CD8-positive, alpha-beta memory T cell (primary cell): ENCODE data around the gene ERP44. TPM values are rescaled to one million over a fixed set of nuclear protein-coding genes. Genes with fewer than 3 reads are reported as not detected.

Experiments used
- CTCF ChIA-PET: fragments of 350-600 bp; sonication (Branson Sonifier 250); formaldehyde crosslinking; loops from one replicate; lab custom pipeline; 2021; ENCODE audit warnings: antibody characterized with exemption; lab: Charles Lee
- POLR2A ChIA-PET: fragments of 350-600 bp; sonication (Branson Sonifier 250); formaldehyde crosslinking; loops from one replicate; lab custom pipeline; 2021; ENCODE audit warnings: antibody characterized with exemption; lab: Charles Lee
- DNase-seq, 5 donors: peaks; one replicate each; pipeline versions ENCODE4 v3.0.0 to v3.0.0-alpha.2; 2020 to 2022; ENCODE audit warnings: mixed read lengths in 1 of 5
- H3K27ac ChIP-seq: one replicate; pipeline ENCODE4 v1.7.0; 2013; ENCODE audit warnings: low read depth, mild to moderate bottlenecking, low read length, moderate library complexity
- H3K27me3 ChIP-seq: 2 replicates; pipeline ENCODE4 v1.7.0; 2013; ENCODE audit warnings: low read length, mild to moderate bottlenecking; ENCODE audit not compliant: insufficient read depth, poor library complexity, severe bottlenecking
- H3K36me3 ChIP-seq: 2 replicates; pipeline ENCODE4 v1.7.0; 2013; ENCODE audit warnings: mild to moderate bottlenecking, low read length, moderate library complexity; ENCODE audit not compliant: insufficient read depth
- H3K4me1 ChIP-seq: 2 replicates; pipeline ENCODE4 v1.7.0; 2013; ENCODE audit warnings: mild to moderate bottlenecking, low read length, moderate library complexity; ENCODE audit not compliant: insufficient read depth
- H3K4me3 ChIP-seq: 2 replicates; pipeline ENCODE4 v1.7.0; 2013; ENCODE audit warnings: mild to moderate bottlenecking, low read length
- H3K9me3 ChIP-seq: 2 replicates; pipeline ENCODE4 v1.7.0; 2013; ENCODE audit warnings: mild to moderate bottlenecking, low read length
- H3K27ac Mint-ChIP-seq, 8 donors: one replicate each; pipeline ENCODE4 v1.8.0; 2020 to 2021; ENCODE audit warnings: mixed read lengths in 8 of 8, mild to moderate bottlenecking in 6 of 8, inconsistent platforms in 3 of 8, moderate library complexity in 3 of 8
- H3K27me3 Mint-ChIP-seq, 2 donors: one replicate each; pipeline ENCODE4 v1.8.0; 2020 to 2021; ENCODE audit warnings: mixed read lengths in 2 of 2, mild to moderate bottlenecking in 1 of 2, moderate library complexity in 1 of 2
- H3K36me3 Mint-ChIP-seq, 3 donors: one replicate each; pipeline ENCODE4 v1.8.0; 2020 to 2021; ENCODE audit warnings: mixed read lengths in 3 of 3, inconsistent platforms in 1 of 3, mild to moderate bottlenecking in 1 of 3
- H3K4me1 Mint-ChIP-seq, 3 donors: one replicate each; pipeline ENCODE4 v1.8.0; 2020 to 2021; ENCODE audit warnings: mixed read lengths in 3 of 3, inconsistent platforms in 1 of 3, mild to moderate bottlenecking in 1 of 3
- H3K4me3 Mint-ChIP-seq, 7 donors: one replicate each; pipeline ENCODE4 v1.8.0; 2020 to 2021; ENCODE audit warnings: mixed read lengths in 7 of 7, mild to moderate bottlenecking in 6 of 7, moderate library complexity in 4 of 7, inconsistent platforms in 2 of 7
- H3K9me3 Mint-ChIP-seq, 5 donors: one replicate each; pipeline ENCODE4 v1.8.0; 2020 to 2022; ENCODE audit warnings: mixed read lengths in 5 of 5, mild to moderate bottlenecking in 3 of 5, moderate library complexity in 2 of 5, inconsistent platforms in 1 of 5
- polyA plus RNA-seq: library from polyadenylated mRNA; unstranded; fragments of 300-500 nt; fragmentation: Illumina TruSeq; gene quantifications from one replicate; pipeline ENCODE4 v1.2.3, GENCODE V29; 2021
- total RNA-seq, 2 experiments: library from RNA; stranded (reverse); gene quantifications; one replicate each; pipeline ENCODE4 v1.2.3, GENCODE V29; 2021

ERP44 gene
- total and polyA plus RNA-seq, 3 experiments from 2014 or later = 16.0 to 40.6 (median 16.8) TPM

DNA sequence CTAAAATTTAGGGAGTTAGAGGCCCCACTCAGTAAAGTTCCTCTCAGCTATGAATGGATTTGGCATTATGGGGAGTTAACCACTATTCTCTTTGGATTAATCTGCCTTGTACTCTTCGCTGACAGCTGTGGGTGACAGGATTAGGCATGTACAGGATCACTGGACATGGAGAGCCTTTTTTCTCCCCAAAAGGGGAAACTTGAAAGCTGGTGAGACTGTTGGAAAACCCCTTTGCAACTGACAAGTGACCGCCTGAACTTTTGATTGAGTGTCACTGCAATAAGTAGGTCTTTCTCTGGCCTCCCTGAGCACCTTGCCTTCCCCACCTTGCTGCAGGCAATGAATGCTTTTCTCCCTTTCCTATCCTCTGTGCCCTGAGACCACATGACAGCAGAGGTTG lies 68.3 kb downstream of the ERP44 start:
- no peak overlapping the region for H3K4me3 Mint-ChIP-seq
- peaks cover under 1 to 37% (median 6%) of the 10 kb centered on the region in 3 donors for H3K36me3 Mint-ChIP-seq
- Histone ChIP-seq H3K36me3 (no peaks in the 10 kb centered on the region), H3K4me3 (no peak overlapping the region), H3K9me3 (no peaks in the 10 kb centered on the region), H3K27ac (no peak overlapping the region), H3K4me1 (peaks cover 8% of the 10 kb centered on the region), H3K27me3 (no peaks in the 10 kb centered on the region)
- DNase-seq = no peak
- peak overlapping the region in 2 of 8 donors; percentile 69 to 84 for H3K27ac Mint-ChIP-seq
- peaks cover 24 to 35% (median 31%) of the 10 kb centered on the region in 3 donors for H3K4me1 Mint-ChIP-seq
- H3K9me3 Mint-ChIP-seq = no peaks in the 10 kb centered on the region
- no peaks in the 10 kb centered on the region for H3K27me3 Mint-ChIP-seq
- CTCF ChIA-PET = interaction anchor here (1.2 kb wide), 1 partner anchor 182 kb away, joined by 3 read pairs; no protein-coding TSS in a partner anchor
- POLR2A ChIA-PET = no interaction called here

DNA sequence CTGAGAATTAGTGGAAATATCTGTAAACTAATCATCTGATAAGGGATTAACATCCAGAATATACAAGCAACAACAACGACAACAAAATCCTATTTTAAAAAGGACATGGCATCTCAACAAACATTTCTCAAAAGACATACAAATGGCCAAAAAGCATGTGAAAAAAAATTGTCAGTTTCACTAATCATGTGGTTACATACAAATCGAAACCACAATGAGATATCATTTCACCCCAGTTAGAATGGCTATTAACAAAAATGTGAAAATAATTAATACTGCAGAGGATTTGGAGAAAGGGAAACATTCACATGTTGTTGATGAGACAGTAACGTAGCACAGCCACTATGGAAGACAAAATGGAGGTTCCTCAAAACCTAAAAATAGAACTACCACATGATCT lies 69.5 kb downstream of the ERP44 start:
- Histone ChIP-seq H3K9me3 (no peaks in the 10 kb centered on the region), H3K27ac (no peak overlapping the region), H3K36me3 (no peaks in the 10 kb centered on the region), H3K27me3 (no peaks in the 10 kb centered on the region), H3K4me1 (peaks cover 2% of the 10 kb centered on the region), H3K4me3 (no peak overlapping the region)
- CTCF ChIA-PET = no interaction called here
- H3K4me1 Mint-ChIP-seq = peaks cover 14 to 24% (median 20%) of the 10 kb centered on the region in 3 donors
- H3K9me3 Mint-ChIP-seq = peaks cover 0 to 2% (median 0%) of the 10 kb centered on the region in 5 donors
- no peak for DNase-seq
- H3K36me3 Mint-ChIP-seq = peaks cover 4 to 42% (median 16%) of the 10 kb centered on the region in 3 donors
- peak overlapping the region in 1 of 8 donors; percentile 44 for H3K27ac Mint-ChIP-seq
- H3K4me3 Mint-ChIP-seq = no peak overlapping the region
- no peaks in the 10 kb centered on the region for H3K27me3 Mint-ChIP-seq
- POLR2A ChIA-PET = interaction anchor here (0.6 kb wide), 1 partner anchor 409 kb away, joined by 3 read pairs; no protein-coding TSS in a partner anchor

DNA sequence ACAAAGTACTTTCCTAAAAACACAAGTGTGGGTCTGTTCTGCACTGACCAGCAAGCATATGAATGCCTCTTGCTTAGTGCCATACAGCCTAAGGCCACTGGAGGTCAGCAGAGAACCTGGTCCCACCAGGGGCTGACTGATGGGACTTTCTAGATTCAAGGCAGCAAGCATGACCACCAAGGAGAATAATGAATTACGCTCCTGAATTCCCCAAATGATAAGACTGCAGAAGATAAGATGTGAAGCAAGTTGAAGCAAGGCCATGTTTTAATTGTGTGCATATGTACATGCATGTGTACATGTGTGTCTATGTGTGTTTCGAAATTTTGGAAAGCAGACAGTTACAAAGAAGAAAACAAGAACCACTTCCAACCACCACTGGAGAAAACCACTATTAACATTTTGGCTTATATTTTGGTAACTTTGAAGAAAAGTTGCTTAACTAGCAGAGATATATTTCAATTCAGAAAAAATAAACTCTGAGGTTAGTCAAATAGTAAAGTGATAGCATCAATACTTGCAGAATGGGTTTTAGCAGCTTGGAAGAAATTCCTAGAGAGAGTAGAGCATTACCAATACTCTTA lies 70.5 kb downstream of the ERP44 start:
- Mint-ChIP-seq H3K4me3 (no peak overlapping the region), H3K9me3 (peaks cover 0 to 2% (median 0%) of the 10 kb centered on the region in 5 donors), H3K4me1 (peaks cover 8 to 18% (median 14%) of the 10 kb centered on the region in 3 donors), H3K36me3 (peaks cover 4 to 39% (median 13%) of the 10 kb centered on the region in 3 donors), H3K27ac (peak overlapping the region in 4 of 8 donors; percentile 37 to 52 (median 50)), H3K27me3 (no peaks in the 10 kb centered on the region)
- H3K4me1 ChIP-seq = no peaks in the 10 kb centered on the region
- H3K36me3 ChIP-seq = no peaks in the 10 kb centered on the region
- DNase-seq = peak; percentile 30 to 74 (median 40)
- POLR2A ChIA-PET = no interaction called here
- no peaks in the 10 kb centered on the region for H3K9me3 ChIP-seq
- CTCF ChIA-PET = interaction anchor here (0.6 kb wide), 2 partner anchors 12 to 83 kb away, joined by 3 to 6 read pairs; no protein-coding TSS in a partner anchor
- no peaks in the 10 kb centered on the region for H3K27me3 ChIP-seq
- no peak overlapping the region for H3K4me3 ChIP-seq
- H3K27ac ChIP-seq = no peak overlapping the region

DNA sequence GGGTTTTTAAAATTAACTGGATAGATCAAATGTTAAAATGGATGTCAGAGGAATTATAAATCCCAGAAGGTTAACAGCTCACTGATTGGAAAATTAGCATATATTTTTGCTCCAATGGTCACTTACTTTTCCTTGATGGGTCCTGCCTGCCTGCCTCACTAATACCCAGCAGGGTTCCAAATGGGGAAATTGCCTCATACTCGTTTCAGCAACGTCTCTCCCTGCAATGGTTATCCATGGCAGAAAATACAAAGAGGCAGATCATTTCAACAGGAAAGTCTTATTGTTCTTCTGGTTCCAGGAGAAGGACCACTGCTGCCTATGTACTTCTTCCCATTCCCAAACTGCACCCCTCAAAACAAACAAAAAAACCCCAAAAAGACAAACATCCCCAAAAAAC lies 71.3 kb downstream of the ERP44 start:
- POLR2A ChIA-PET = no interaction called here
- Mint-ChIP-seq H3K4me3 (no peak overlapping the region), H3K27ac (no peak overlapping the region), H3K36me3 (peaks cover 4 to 33% (median 13%) of the 10 kb centered on the region in 3 donors), H3K9me3 (peaks cover 0 to 2% (median 0%) of the 10 kb centered on the region in 5 donors), H3K27me3 (no peaks in the 10 kb centered on the region), H3K4me1 (peaks cover 8 to 18% (median 14%) of the 10 kb centered on the region in 3 donors)
- no peaks in the 10 kb centered on the region for H3K27me3 ChIP-seq
- H3K9me3 ChIP-seq = no peaks in the 10 kb centered on the region
- no peak overlapping the region for H3K27ac ChIP-seq
- no peaks in the 10 kb centered on the region for H3K4me1 ChIP-seq
- H3K36me3 ChIP-seq = no peaks in the 10 kb centered on the region
- H3K4me3 ChIP-seq = no peak overlapping the region
- DNase-seq = no peak
- CTCF ChIA-PET = interaction anchor here (0.6 to 0.8 kb wide), 3 partner anchors 11 to 486 kb away, joined by 3 to 6 read pairs (median 3); no protein-coding TSS in a partner anchor

DNA sequence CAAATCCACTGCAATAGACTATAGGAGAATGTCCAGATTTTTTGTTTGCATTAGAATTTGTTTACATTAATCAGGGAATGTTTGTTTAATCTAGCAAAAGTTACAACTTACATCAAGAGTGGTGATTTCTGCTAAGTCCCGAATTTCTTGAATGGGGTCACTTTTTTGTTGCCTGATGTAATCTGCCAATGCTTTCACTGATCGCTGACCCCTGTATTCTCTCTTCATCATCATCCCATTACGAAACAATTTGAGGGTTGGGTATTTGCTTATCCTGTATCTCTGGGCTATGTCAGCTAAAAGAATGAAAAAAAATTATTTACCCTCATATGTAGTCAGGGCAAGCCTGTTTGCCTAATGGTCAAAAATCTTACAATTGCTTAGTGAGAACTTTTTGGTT lies 76.9 kb downstream of the ERP44 start:
- Mint-ChIP-seq H3K9me3 (peaks cover 0 to 2% (median 0%) of the 10 kb centered on the region in 5 donors), H3K27ac (peak overlapping the region in 1 of 8 donors; percentile 72), H3K27me3 (no peaks in the 10 kb centered on the region), H3K4me3 (no peak overlapping the region), H3K4me1 (peaks cover 0 to 7% (median 2%) of the 10 kb centered on the region in 3 donors), H3K36me3 (peaks cover 21 to 71% (median 23%) of the 10 kb centered on the region in 3 donors)
- Histone ChIP-seq H3K27ac (no peak overlapping the region), H3K4me3 (no peak overlapping the region), H3K9me3 (no peaks in the 10 kb centered on the region), H3K4me1 (no peaks in the 10 kb centered on the region), H3K36me3 (peaks cover 7% of the 10 kb centered on the region), H3K27me3 (no peaks in the 10 kb centered on the region)
- POLR2A ChIA-PET = no interaction called here
- CTCF ChIA-PET = no interaction called here
- no peak for DNase-seq

DNA sequence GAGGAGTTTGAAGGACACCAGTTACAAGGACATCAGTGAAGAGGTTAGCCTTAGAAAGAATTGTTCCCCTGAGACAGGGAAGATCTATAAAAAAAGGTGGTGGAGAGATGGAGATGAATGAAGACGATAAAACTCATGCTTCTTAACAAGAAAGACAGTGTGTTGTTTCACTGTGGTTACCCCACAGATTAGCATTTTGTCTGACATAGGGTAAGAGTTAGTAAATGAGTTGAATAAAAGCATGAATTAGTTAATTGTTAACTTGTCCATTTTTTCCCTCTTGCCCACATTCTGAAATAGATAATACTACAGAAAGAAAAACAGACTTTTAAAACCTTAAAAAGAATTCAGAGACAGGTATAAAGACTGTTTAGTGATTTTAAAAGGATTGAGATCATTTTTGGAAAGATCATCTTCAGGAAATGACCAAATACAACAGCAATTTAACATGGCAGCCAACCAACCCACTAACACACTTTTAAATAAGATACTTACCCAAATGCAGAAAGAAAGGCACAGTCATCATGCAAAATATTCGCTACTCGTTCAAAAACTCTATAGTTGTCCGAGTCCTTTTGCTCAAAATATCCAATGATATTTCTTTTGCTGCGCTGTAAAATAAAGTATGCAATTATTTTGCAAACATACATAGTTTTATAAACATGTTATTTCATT lies 78.5 kb downstream of the ERP44 start:
- CTCF ChIA-PET = no interaction called here
- H3K4me1 Mint-ChIP-seq = peaks cover 0 to 3% (median 2%) of the 10 kb centered on the region in 3 donors
- H3K4me3 Mint-ChIP-seq = no peak overlapping the region
- POLR2A ChIA-PET = no interaction called here
- peaks cover 13% of the 10 kb centered on the region for H3K36me3 ChIP-seq
- H3K27me3 ChIP-seq = no peaks in the 10 kb centered on the region
- no peaks in the 10 kb centered on the region for H3K9me3 ChIP-seq
- H3K27ac ChIP-seq = no peak overlapping the region
- no peak overlapping the region for H3K27ac Mint-ChIP-seq
- H3K4me3 ChIP-seq = no peak overlapping the region
- H3K36me3 Mint-ChIP-seq = peaks cover 21 to 73% (median 21%) of the 10 kb centered on the region in 3 donors
- H3K27me3 Mint-ChIP-seq = no peaks in the 10 kb centered on the region
- peaks cover 0 to 2% (median 0%) of the 10 kb centered on the region in 5 donors for H3K9me3 Mint-ChIP-seq
- no peak for DNase-seq
- H3K4me1 ChIP-seq = no peaks in the 10 kb centered on the region

DNA sequence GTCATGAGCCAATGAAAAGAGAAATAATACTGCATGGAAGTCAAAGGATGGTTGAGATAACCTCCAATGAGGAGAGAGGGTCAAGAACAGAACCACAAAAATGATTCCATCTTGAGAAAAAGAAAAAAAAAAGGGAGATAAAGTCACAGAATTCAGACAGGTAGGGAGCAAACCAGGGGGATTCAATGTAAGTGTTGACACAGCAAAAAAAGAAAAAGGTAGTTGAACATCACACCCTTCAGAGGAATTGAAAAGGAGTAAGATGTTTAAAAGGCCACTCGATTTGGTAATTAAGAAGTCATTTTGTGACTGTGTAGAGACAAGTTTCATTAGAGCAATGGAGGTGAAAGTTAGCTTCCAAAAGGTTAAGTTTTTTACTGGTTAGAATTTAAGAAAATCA lies 79.3 kb downstream of the ERP44 start:
- H3K4me3 Mint-ChIP-seq = no peak overlapping the region
- no peak overlapping the region for H3K27ac Mint-ChIP-seq
- peaks cover 0 to 3% (median 2%) of the 10 kb centered on the region in 3 donors for H3K4me1 Mint-ChIP-seq
- CTCF ChIA-PET = no interaction called here
- H3K9me3 ChIP-seq = no peaks in the 10 kb centered on the region
- POLR2A ChIA-PET = no interaction called here
- H3K27ac ChIP-seq = no peak overlapping the region
- no peak overlapping the region for H3K4me3 ChIP-seq
- H3K4me1 ChIP-seq = no peaks in the 10 kb centered on the region
- no peaks in the 10 kb centered on the region for H3K27me3 ChIP-seq
- no peaks in the 10 kb centered on the region for H3K27me3 Mint-ChIP-seq
- peaks cover 17% of the 10 kb centered on the region for H3K36me3 ChIP-seq
- peaks cover 14 to 74% (median 17%) of the 10 kb centered on the region in 3 donors for H3K36me3 Mint-ChIP-seq
- DNase-seq = no peak
- H3K9me3 Mint-ChIP-seq = no peaks in the 10 kb centered on the region

DNA sequence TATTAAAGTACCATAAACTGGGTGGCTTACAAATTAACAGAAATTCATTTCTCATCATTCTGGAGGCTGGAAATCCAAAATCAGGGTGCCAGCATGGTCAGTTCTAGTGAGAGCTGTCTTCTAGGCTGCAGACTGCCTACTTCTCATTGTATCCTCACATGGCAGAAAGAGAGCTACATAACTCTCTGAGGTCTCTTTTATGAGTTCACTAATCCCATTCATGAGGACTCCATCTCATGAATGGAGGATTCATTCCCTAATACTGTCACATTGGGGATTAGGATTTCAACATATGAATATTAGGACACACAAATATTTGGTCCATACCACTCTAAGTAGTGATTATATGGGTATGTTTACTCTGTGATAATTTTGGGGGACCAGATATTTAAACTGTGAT lies 84.0 kb downstream of the ERP44 start:
- Histone ChIP-seq H3K27me3 (no peaks in the 10 kb centered on the region), H3K4me1 (no peaks in the 10 kb centered on the region), H3K4me3 (no peak overlapping the region), H3K9me3 (no peaks in the 10 kb centered on the region), H3K27ac (no peak overlapping the region), H3K36me3 (peaks cover 14% of the 10 kb centered on the region)
- Mint-ChIP-seq H3K9me3 (peaks cover 0 to 9% (median 2%) of the 10 kb centered on the region in 5 donors), H3K36me3 (peaks cover 11 to 74% (median 17%) of the 10 kb centered on the region in 3 donors), H3K27ac (no peak overlapping the region), H3K4me3 (no peak overlapping the region), H3K4me1 (peaks cover 0 to 4% (median 0%) of the 10 kb centered on the region in 3 donors), H3K27me3 (no peaks in the 10 kb centered on the region)
- CTCF ChIA-PET = interaction anchor here (1.2 to 1.5 kb wide), 2 partner anchors 190 to 829 kb away, joined by 4 read pairs; no protein-coding TSS in a partner anchor
- DNase-seq = no peak
- POLR2A ChIA-PET = no interaction called here
